MCF 10A (cell line): ENCODE measurements around the gene SFRP2. TPM values are rescaled to one million over a fixed set of nuclear protein-coding genes. Genes with fewer than 3 reads are reported as not detected.

Source experiments
- BruUV-seq: library from RNA; stranded (reverse); fragments of 400-500 nt; replicated peaks from 2 replicates; lab custom pipeline; 2021; lab: Mats Ljungman, UMichigan
- CTCF ChIA-PET: fragments of 300-600 bp; sonication (Branson Sonifier 250); formaldehyde crosslinking; extraction: SDS; loops from one replicate; lab custom pipeline; 2021; ENCODE audit warnings: antibody characterized with exemption, inconsistent platforms; lab: Yijun Ruan, JAX
- POLR2A ChIA-PET: fragments of 300-600, 350-650 bp; sonication (Branson Sonifier 250); formaldehyde crosslinking; extraction: SDS; loops from one replicate; lab custom pipeline; 2020; ENCODE audit warnings: antibody characterized with exemption, inconsistent platforms; lab: Yijun Ruan, JAX
- DNase-seq: peaks from one replicate; pipeline ENCODE4 v3.0.0-alpha.2; 2018; ENCODE audit not compliant: unreplicated experiment
- H3K27ac Mint-ChIP-seq: one replicate; pipeline ENCODE4 v1.8.0; 2022; ENCODE audit warnings: mild to moderate bottlenecking, low read depth, mixed read lengths; ENCODE audit not compliant: unreplicated experiment
- H3K27me3 Mint-ChIP-seq: one replicate; pipeline ENCODE4 v1.8.0; 2022; ENCODE audit warnings: mixed read lengths; ENCODE audit not compliant: insufficient read depth, unreplicated experiment
- H3K36me3 Mint-ChIP-seq: one replicate; pipeline ENCODE4 v1.8.0; 2022; ENCODE audit warnings: mild to moderate bottlenecking, moderate library complexity, mixed read lengths; ENCODE audit not compliant: insufficient read depth, unreplicated experiment
- H3K4me1 Mint-ChIP-seq: one replicate; pipeline ENCODE4 v1.8.0; 2022; ENCODE audit warnings: mixed read lengths; ENCODE audit not compliant: insufficient read depth, unreplicated experiment
- H3K4me3 Mint-ChIP-seq: one replicate; pipeline ENCODE4 v1.8.0; 2022; ENCODE audit warnings: mild to moderate bottlenecking, moderate library complexity, mixed read lengths; ENCODE audit not compliant: unreplicated experiment
- H3K9me3 Mint-ChIP-seq: one replicate; pipeline ENCODE4 v1.8.0; 2022; ENCODE audit warnings: mixed read lengths; ENCODE audit not compliant: unreplicated experiment
- intact Hi-C: fragments of 100-400 bp; cut with micrococcal nuclease; formaldehyde crosslinking; loops from 2 replicates; pipeline ENCODE4 v1.14.1; 2022
- total RNA-seq: library from RNA; stranded (reverse); gene quantifications from 2 replicates; pipeline ENCODE4 v1.2.3, GENCODE V29; 2022
- TF ChIP-seq, protein P1 (sequence below): fragments of 200-600 bp; IDR thresholded peaks from one replicate; pipeline ENCODE4 v1.8.0; 2022; ENCODE audit warnings: antibody characterized with exemption, mild to moderate bottlenecking; ENCODE audit not compliant: unreplicated experiment

Gene SFRP2
- total RNA-seq, 1 experiment from 2014 or later, result not detected

DNA sequence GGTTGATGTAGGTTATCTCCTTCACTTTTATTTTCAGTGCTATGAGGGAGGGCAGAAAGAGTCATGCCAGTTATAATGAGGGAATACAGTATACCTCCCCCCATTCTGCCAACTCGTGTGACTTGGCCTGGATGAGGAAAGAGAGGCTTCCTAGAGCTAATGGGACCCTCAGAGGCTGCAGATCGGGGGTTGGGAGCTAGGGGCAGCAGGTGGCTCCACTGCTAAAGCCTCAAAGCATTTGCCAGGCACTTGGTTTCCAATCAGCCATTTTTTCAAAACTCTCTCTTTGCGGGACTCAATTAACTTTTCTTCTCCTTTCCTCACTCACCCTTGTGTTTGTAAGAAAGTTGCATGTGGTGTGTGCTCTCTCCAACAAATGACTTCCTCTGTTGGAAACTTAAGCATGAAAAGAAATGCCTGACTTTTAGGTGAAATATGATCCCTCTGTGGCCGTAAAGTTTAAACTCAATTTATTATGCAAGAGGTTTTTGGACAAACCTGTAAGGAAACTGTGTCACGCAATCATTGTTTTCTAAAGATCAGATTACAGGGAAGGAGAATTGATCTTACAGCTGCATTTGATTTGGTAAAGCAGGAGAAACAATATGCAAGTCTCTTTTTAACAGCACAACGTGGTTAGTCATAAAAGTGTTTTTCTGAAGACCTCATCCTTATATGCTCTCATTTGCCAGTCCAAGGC is 7.0 kb downstream of the SFRP2 start:
- H3K27me3 Mint-ChIP-seq, result no peaks in the 10 kb centered on the region
- DNase-seq, result peak; percentile 76
- ChIA-PET CTCF (interaction anchor here (0.7 to 1.5 kb wide), 3 partner anchors 32 to 268 kb away, joined by 3 to 5 read pairs (median 4); no protein-coding TSS in a partner anchor), POLR2A (interaction anchor here (0.6 kb wide), 1 partner anchor 62 kb away, joined by 4 read pairs; no protein-coding TSS in a partner anchor)
- intact Hi-C loops, result no loop called here
- no peaks in the 10 kb centered on the region for H3K9me3 Mint-ChIP-seq
- H3K27ac Mint-ChIP-seq, result peak overlapping the region; percentile 40
- H3K4me3 Mint-ChIP-seq, result no peak overlapping the region
- H3K36me3 Mint-ChIP-seq, result no peaks in the 10 kb centered on the region
- peaks cover 13% of the 10 kb centered on the region for H3K4me1 Mint-ChIP-seq
- TF ChIP-seq, protein P1, sequence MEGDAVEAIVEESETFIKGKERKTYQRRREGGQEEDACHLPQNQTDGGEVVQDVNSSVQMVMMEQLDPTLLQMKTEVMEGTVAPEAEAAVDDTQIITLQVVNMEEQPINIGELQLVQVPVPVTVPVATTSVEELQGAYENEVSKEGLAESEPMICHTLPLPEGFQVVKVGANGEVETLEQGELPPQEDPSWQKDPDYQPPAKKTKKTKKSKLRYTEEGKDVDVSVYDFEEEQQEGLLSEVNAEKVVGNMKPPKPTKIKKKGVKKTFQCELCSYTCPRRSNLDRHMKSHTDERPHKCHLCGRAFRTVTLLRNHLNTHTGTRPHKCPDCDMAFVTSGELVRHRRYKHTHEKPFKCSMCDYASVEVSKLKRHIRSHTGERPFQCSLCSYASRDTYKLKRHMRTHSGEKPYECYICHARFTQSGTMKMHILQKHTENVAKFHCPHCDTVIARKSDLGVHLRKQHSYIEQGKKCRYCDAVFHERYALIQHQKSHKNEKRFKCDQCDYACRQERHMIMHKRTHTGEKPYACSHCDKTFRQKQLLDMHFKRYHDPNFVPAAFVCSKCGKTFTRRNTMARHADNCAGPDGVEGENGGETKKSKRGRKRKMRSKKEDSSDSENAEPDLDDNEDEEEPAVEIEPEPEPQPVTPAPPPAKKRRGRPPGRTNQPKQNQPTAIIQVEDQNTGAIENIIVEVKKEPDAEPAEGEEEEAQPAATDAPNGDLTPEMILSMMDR, result no peak
- no TSS peak for BruUV-seq

DNA sequence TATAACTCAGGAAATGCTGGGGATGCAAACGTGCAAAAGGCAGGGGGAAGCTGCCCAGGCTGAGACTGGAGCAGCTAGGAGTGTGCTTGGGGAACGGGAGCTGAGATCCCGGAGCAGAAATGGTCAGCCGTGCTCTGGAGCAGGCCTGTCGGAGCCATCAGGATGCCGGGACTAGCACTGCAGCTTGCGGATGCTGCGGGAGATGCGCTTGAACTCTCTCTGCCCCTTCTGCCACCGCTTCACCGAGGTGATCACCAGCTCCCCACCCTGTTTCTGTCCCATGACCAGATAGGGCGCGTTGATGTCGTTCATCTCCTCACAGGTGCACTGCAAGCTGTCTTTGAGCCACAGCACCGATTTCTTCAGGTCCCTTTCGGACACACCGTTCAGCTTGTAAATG is 7.6 kb downstream of the SFRP2 start:
- BruUV-seq, result no TSS peak
- H3K4me1 Mint-ChIP-seq, result peaks cover 13% of the 10 kb centered on the region
- H3K36me3 Mint-ChIP-seq, result no peaks in the 10 kb centered on the region
- intact Hi-C loops, result no loop called here
- H3K27ac Mint-ChIP-seq, result no peak overlapping the region
- no peak overlapping the region for H3K4me3 Mint-ChIP-seq
- no peak for DNase-seq
- no peaks in the 10 kb centered on the region for H3K27me3 Mint-ChIP-seq
- TF ChIP-seq, protein P1, result no peak
- no peaks in the 10 kb centered on the region for H3K9me3 Mint-ChIP-seq
- ChIA-PET POLR2A (interaction anchor here (0.6 kb wide), 1 partner anchor 61 kb away, joined by 4 read pairs; no protein-coding TSS in a partner anchor), CTCF (interaction anchor here (0.6 to 1.5 kb wide), 4 partner anchors 31 to 769 kb away, joined by 3 to 5 read pairs (median 4); partner anchors contain the start of gene PLRG1)

DNA sequence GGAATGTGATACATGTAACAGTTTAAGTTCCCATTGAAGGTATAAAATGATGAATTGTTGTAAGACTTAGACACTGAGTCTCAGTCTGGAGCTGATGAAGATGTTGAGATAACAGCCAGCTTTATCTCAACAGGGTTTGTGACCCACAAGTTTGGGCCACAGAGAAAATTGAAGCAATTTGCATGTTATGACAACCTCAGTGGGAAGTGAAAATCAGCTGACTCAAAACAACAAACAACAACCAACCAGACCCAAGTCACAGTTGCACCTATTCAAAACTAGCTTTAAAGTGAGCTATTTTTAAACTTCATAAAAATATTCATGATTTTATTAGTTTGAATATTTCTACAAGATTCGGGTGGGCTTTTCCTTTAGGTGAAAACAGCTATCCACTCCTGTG is 8.0 kb downstream of the SFRP2 start:
- DNase-seq, result no peak
- TF ChIP-seq, protein P1, result no peak
- CTCF ChIA-PET, result interaction anchor here (0.6 to 1.5 kb wide), 3 partner anchors 31 to 770 kb away, joined by 3 to 5 read pairs (median 4); partner anchors contain the start of gene PLRG1
- Mint-ChIP-seq H3K27ac (no peak overlapping the region), H3K4me1 (peaks cover 13% of the 10 kb centered on the region), H3K36me3 (no peaks in the 10 kb centered on the region), H3K9me3 (no peaks in the 10 kb centered on the region), H3K27me3 (no peaks in the 10 kb centered on the region), H3K4me3 (no peak overlapping the region)
- POLR2A ChIA-PET, result no interaction called here
- BruUV-seq, result no TSS peak
- intact Hi-C loops, result no loop called here

DNA sequence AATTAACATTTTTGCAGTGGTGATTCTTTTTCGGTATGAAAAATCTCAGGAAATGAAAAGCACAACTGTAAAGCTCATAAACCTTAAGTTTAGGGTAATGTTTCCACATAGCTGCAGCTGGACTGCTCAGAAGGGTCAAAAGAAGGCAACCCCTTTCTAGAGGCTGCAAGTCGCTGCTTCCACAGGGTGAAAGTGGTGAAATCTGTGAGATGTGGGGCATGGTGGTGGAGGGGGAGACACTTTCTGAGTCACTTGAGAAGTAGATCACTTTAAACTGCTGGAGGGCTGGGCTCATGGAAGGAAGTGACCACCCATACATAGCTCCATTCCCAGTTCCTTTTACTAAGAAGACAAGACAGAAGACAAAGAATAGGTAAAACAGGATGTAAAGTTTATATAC is 8.7 kb downstream of the SFRP2 start:
- intact Hi-C loops, result no loop called here
- ChIA-PET CTCF (interaction anchor here (0.7 to 1.5 kb wide), 2 partner anchors 30 to 338 kb away, joined by 3 to 4 read pairs; no protein-coding TSS in a partner anchor), POLR2A (no interaction called here)
- Mint-ChIP-seq H3K9me3 (no peaks in the 10 kb centered on the region), H3K4me1 (peaks cover 13% of the 10 kb centered on the region), H3K27me3 (no peaks in the 10 kb centered on the region), H3K36me3 (no peaks in the 10 kb centered on the region), H3K4me3 (no peak overlapping the region), H3K27ac (no peak overlapping the region)
- BruUV-seq, result no TSS peak
- TF ChIP-seq, protein P1, result no peak
- DNase-seq, result no peak
